Measurements from ENCODE around the gene BCL2L13. TPM values are rescaled to one million over a fixed set of nuclear protein-coding genes. Genes with fewer than 3 reads are reported as not detected.

BCL2L13 gene
- total and polyA plus RNA-seq, 8 donors: 13.7 to 74.1 (median 30.6) TPM

DNA sequence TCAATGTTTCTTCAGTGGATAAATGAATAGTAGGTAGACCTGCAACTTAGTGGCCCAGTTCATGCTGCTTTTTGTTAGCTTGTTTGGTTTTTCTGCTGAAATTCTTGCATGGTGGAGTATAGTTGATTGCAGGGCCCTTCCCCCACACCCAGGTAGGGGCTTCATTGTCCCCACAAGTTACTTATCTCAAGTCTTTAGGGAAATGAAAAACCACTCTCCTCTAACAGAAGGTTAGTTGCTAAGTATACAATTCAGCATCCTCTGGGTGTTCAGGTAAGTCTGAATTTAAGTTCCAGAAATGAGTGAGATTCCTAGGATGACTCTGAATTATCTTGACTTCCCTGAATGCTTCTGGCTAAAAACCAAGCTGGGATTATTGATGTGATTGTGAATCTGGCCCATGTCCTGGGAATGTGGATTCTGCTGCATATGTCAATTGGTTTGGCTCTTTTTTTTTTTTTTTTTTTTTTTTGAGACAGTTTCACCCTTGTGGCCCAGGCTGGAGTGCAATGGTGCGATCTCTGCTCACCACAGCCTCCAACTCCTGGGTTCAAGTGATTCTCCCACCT is 40.3 kb downstream of the BCL2L13 start:
- Histone ChIP-seq H3K4me3 (no peak overlapping the region), H3K9me3 (no peaks in the 10 kb centered on the region), H3K36me3 (peaks cover 0 to 8% (median 5%) of the 10 kb centered on the region in 4 donors), H3K4me1 (peaks cover 0 to 4% (median 0%) of the 10 kb centered on the region in 4 donors), H3K27ac (no peak overlapping the region), H3K27me3 (no peaks in the 10 kb centered on the region)
- TF ChIP-seq CTCF (IDR thresholded peaks at IDR 0.05): no peak
- TF ChIP-seq POLR2AphosphoS5 (IDR thresholded peaks at IDR 0.05): no peak
- no peak for TF ChIP-seq POLR2A (IDR thresholded peaks at IDR 0.05)
- TF ChIP-seq EP300 (IDR thresholded peaks at IDR 0.05): no peak
- intact Hi-C loops (cut with DNase I; ENCODE audit: low total_unique reads): no loop called here
- no peak for DNase-seq
- WGBS, 5 donors: 88 to 100% (median 100%) methylated on average over 1 of the region's 1 CpG

- 81 to 91% (median 89%) methylated on average over 3 of the region's 3 CpGs for WGBS, 5 donors
- DNase-seq: no peak
- no peak for TF ChIP-seq EP300 (IDR thresholded peaks at IDR 0.05)
- TF ChIP-seq POLR2A (IDR thresholded peaks at IDR 0.05): no peak
- no peak for TF ChIP-seq CTCF (IDR thresholded peaks at IDR 0.05)
- TF ChIP-seq POLR2AphosphoS5 (IDR thresholded peaks at IDR 0.05): no peak
- intact Hi-C loops (cut with DNase I; ENCODE audit: low total_unique reads): no loop called here
- no peaks in the 10 kb centered on the region for H3K9me3 ChIP-seq
- no peaks in the 10 kb centered on the region for H3K4me1 ChIP-seq
- H3K36me3 ChIP-seq: peaks cover 0 to 45% (median 33%) of the 10 kb centered on the region in 4 donors
- H3K4me3 ChIP-seq: no peak overlapping the region
- H3K27me3 ChIP-seq: no peaks in the 10 kb centered on the region
- no peak overlapping the region for H3K27ac ChIP-seq
Measured at GRCh38 chr22:17684245-17684644, 45.7 kb downstream of the BCL2L13 start.

GRCh38 chr22:17692841-17693240 is 54.3 kb downstream of the BCL2L13 start:
- intact Hi-C loops (cut with DNase I; ENCODE audit: low total_unique reads): no loop called here
- no peaks in the 10 kb centered on the region for H3K4me1 ChIP-seq
- H3K27ac ChIP-seq: no peak overlapping the region
- H3K4me3 ChIP-seq: no peak overlapping the region
- H3K36me3 ChIP-seq: peaks cover 0 to 51% (median 50%) of the 10 kb centered on the region in 4 donors
- no peaks in the 10 kb centered on the region for H3K9me3 ChIP-seq
- DNase-seq: no peak
- WGBS, 5 donors: 88 to 91% (median 90%) methylated on average over 4 of the region's 4 CpGs
- H3K27me3 ChIP-seq: no peaks in the 10 kb centered on the region
- TF ChIP-seq CTCF (IDR thresholded peaks at IDR 0.05): no peak
- no peak for TF ChIP-seq POLR2A (IDR thresholded peaks at IDR 0.05)
- TF ChIP-seq POLR2AphosphoS5 (IDR thresholded peaks at IDR 0.05): no peak
- TF ChIP-seq EP300 (IDR thresholded peaks at IDR 0.05): no peak

- no peak overlapping the region for H3K4me3 ChIP-seq
- DNase-seq: no peak
- H3K36me3 ChIP-seq: peaks cover 0 to 46% (median 45%) of the 10 kb centered on the region in 4 donors
- TF ChIP-seq POLR2AphosphoS5 (IDR thresholded peaks at IDR 0.05) (no peak), EP300 (IDR thresholded peaks at IDR 0.05) (no peak), POLR2A (IDR thresholded peaks at IDR 0.05) (no peak), CTCF (IDR thresholded peaks at IDR 0.05) (no peak)
- H3K27me3 ChIP-seq: no peaks in the 10 kb centered on the region
- H3K4me1 ChIP-seq: no peaks in the 10 kb centered on the region
- WGBS, 5 donors: 87 to 88% (median 88%) methylated on average over 2 of the region's 2 CpGs
- H3K9me3 ChIP-seq: no peaks in the 10 kb centered on the region
- intact Hi-C loops (cut with DNase I; ENCODE audit: low total_unique reads): no loop called here
- H3K27ac ChIP-seq: no peak overlapping the region
Measured at GRCh38 chr22:17694193-17694592, 55.6 kb downstream of the BCL2L13 start.

All from stomach (tissue), 9 donors.